ENCODE measurements around the gene ANKRD13B. TPM values are rescaled to one million over a fixed set of nuclear protein-coding genes. Genes with fewer than 3 reads are reported as not detected.
"Not testable (repeated sequence)": the region's sequence is repeated elsewhere in the genome, so short reads cannot be mapped to it uniquely, and the experiment has no call there.

Gene ANKRD13B
- polyA plus RNA-seq, 1 experiment = 2.5 TPM

- TF ChIP-seq CTCF (IDR thresholded peaks at IDR 0.05; ENCODE audit: low read depth, low read length) = no peak
- Histone ChIP-seq H3K4me3 (ENCODE audit: low read depth, low read length) (no peak overlapping the region), H3K27ac (ENCODE audit: low read depth, low read length) (no peak overlapping the region), H3K9me3 (ENCODE audit: control insufficient read depth, insufficient read depth, low read length) (no peaks in the 10 kb centered on the region), H3K27me3 (ENCODE audit: control insufficient read depth, insufficient read depth, low read length) (no peaks in the 10 kb centered on the region)
- DNase-seq (ENCODE audit: low read depth, low spot score) = no peak
- ChIA-PET CTCF (interaction anchor here (1.2 to 1.7 kb wide), 2 partner anchors 13 kb away, joined by 3 to 10 read pairs; no protein-coding TSS in a partner anchor), POLR2A (no interaction called here)
Observed at GRCh38 chr17:29549177-29549923, 43.6 kb upstream of the ANKRD13B start.

- Histone ChIP-seq H3K4me3 (ENCODE audit: low read depth, low read length) (no peak overlapping the region), H3K9me3 (ENCODE audit: control insufficient read depth, insufficient read depth, low read length) (no peaks in the 10 kb centered on the region), H3K27ac (ENCODE audit: low read depth, low read length) (no peak overlapping the region), H3K27me3 (ENCODE audit: control insufficient read depth, insufficient read depth, low read length) (no peaks in the 10 kb centered on the region)
- DNase-seq (ENCODE audit: low read depth, low spot score) = no peak
- no peak for TF ChIP-seq CTCF (IDR thresholded peaks at IDR 0.05; ENCODE audit: low read depth, low read length)
- ChIA-PET CTCF (interaction anchor here (1.1 to 2.2 kb wide), 2 partner anchors 19 to 186 kb away, joined by 5 to 6 read pairs; no protein-coding TSS in a partner anchor), POLR2A (no interaction called here)
Observed at GRCh38 chr17:29555840-29556239, 37.1 kb upstream of the ANKRD13B start.

- no peak for TF ChIP-seq CTCF (IDR thresholded peaks at IDR 0.05; ENCODE audit: low read depth, low read length)
- DNase-seq (ENCODE audit: low read depth, low spot score) = no peak
- ChIA-PET CTCF (interaction anchor here (1.8 to 2.2 kb wide), 2 partner anchors 16 to 187 kb away, joined by 6 to 7 read pairs; no protein-coding TSS in a partner anchor), POLR2A (no interaction called here)
- Histone ChIP-seq H3K4me3 (ENCODE audit: low read depth, low read length) (no peak overlapping the region), H3K27ac (ENCODE audit: low read depth, low read length) (no peak overlapping the region), H3K27me3 (ENCODE audit: control insufficient read depth, insufficient read depth, low read length) (no peaks in the 10 kb centered on the region), H3K9me3 (ENCODE audit: control insufficient read depth, insufficient read depth, low read length) (no peaks in the 10 kb centered on the region)
Observed at GRCh38 chr17:29557085-29557738, 35.7 kb upstream of the ANKRD13B start.

- no peak for TF ChIP-seq CTCF (IDR thresholded peaks at IDR 0.05; ENCODE audit: low read depth, low read length)
- Histone ChIP-seq H3K27me3 (ENCODE audit: control insufficient read depth, insufficient read depth, low read length) (no peaks in the 10 kb centered on the region), H3K27ac (ENCODE audit: low read depth, low read length) (no peak overlapping the region), H3K9me3 (ENCODE audit: control insufficient read depth, insufficient read depth, low read length) (no peaks in the 10 kb centered on the region), H3K4me3 (ENCODE audit: low read depth, low read length) (no peak overlapping the region)
- CTCF ChIA-PET = interaction anchor here (1.8 kb wide), 1 partner anchor 15 kb away, joined by 7 read pairs; no protein-coding TSS in a partner anchor
- POLR2A ChIA-PET = no interaction called here
- no peak for DNase-seq (ENCODE audit: low read depth, low spot score)
Observed at GRCh38 chr17:29557739-29558116, 35.2 kb upstream of the ANKRD13B start.

- H3K4me3 ChIP-seq (ENCODE audit: low read depth, low read length); POLR2A ChIA-PET; H3K27me3 ChIP-seq (ENCODE audit: control insufficient read depth, insufficient read depth, low read length); H3K9me3 ChIP-seq (ENCODE audit: control insufficient read depth, insufficient read depth, low read length); H3K27ac ChIP-seq (ENCODE audit: low read depth, low read length); DNase-seq (ENCODE audit: low read depth, low spot score): not testable (repeated sequence)
- CTCF ChIA-PET = interaction anchor here (0.5 kb wide), 1 partner anchor 831 kb away, joined by 3 read pairs; no protein-coding TSS in a partner anchor
Observed at GRCh38 chr17:29558139-29558538, 34.8 kb upstream of the ANKRD13B start.
